Ovary (tissue), 3 donors: Measurements from ENCODE around the gene DNAJC21.

Experiments used
- POLR2A ChIP-seq: fragments of 450-650 bp; IDR thresholded peaks from one replicate; pipeline ENCODE4 v1.6.1; 2017; ENCODE audit warnings: antibody characterized with exemption, mild to moderate bottlenecking, moderate library complexity
- TF ChIP-seq, protein P1 (sequence below), 3 donors: fragments of 450-650 bp in 2 of 3; fragments of 200-600 bp in 1 of 3; IDR thresholded peaks; one replicate each; pipeline versions ENCODE4 v1.5.1 to v1.8.0; 2016 to 2022; ENCODE audit warnings: antibody characterized with exemption in 3 of 3, mild to moderate bottlenecking in 1 of 3
- donor health status: DM: no; HTN: no; CAD: no.

DNA sequence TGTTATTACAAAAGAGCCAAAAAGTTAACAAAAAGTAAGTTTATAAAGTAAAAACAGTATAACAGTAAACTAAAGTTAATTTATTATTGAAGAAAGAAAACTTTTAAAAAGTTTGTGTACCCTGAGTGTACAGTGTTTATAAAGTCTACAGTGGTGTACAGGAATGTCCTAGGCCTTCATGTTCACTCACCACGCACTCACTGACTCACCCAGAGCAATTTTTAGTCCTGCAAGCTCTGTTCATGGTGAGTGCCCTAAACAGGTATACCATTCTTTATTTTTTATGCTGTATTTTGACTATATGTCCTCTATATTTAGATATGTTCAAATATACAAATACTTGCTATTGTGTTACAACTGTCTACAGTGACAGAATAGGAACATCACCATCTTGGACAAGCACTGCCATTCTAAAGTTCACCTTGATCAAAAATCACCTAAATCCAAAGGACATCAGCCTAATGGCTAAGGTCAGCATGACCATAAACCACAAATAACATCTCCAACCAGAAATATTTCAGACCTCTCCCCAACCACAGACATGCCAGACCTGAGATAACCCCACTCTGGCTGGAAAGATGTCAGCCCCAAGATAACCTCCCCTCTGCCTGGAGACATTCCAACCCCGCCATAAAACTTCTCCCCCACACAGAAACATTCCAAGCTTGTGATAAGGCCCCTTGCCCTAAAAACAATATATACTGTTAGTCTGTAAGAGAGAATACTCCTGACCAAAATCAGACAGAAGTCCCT lies 62.3 kb downstream of the DNAJC21 start:
- TF ChIP-seq POLR2A: no peak
- TF ChIP-seq, protein P1, sequence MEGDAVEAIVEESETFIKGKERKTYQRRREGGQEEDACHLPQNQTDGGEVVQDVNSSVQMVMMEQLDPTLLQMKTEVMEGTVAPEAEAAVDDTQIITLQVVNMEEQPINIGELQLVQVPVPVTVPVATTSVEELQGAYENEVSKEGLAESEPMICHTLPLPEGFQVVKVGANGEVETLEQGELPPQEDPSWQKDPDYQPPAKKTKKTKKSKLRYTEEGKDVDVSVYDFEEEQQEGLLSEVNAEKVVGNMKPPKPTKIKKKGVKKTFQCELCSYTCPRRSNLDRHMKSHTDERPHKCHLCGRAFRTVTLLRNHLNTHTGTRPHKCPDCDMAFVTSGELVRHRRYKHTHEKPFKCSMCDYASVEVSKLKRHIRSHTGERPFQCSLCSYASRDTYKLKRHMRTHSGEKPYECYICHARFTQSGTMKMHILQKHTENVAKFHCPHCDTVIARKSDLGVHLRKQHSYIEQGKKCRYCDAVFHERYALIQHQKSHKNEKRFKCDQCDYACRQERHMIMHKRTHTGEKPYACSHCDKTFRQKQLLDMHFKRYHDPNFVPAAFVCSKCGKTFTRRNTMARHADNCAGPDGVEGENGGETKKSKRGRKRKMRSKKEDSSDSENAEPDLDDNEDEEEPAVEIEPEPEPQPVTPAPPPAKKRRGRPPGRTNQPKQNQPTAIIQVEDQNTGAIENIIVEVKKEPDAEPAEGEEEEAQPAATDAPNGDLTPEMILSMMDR (IDR thresholded peaks at IDR 0.05): no peak
